ENCODE measurements around the gene MPHOSPH6.

DNA sequence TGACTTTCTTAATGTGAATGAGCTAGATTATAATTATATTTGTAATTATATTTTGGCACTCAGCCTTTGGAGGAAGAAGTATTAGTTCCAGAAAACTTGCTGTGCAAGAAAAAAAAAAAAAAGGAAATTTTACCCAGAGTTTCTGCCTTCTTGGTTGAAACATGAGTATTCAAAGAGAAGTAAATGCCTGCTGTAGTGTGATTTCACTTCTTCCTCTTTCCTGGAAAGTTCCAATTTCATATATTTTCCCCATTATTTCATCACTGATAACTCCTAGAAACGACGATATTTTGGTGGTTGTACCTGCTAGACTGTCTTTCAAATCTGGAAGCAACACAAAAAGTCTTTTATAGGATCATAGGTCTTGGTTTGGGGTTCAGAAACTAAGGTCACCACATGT is 20.4 kb upstream of the MPHOSPH6 start:
- TF ChIP-seq, protein P1, sequence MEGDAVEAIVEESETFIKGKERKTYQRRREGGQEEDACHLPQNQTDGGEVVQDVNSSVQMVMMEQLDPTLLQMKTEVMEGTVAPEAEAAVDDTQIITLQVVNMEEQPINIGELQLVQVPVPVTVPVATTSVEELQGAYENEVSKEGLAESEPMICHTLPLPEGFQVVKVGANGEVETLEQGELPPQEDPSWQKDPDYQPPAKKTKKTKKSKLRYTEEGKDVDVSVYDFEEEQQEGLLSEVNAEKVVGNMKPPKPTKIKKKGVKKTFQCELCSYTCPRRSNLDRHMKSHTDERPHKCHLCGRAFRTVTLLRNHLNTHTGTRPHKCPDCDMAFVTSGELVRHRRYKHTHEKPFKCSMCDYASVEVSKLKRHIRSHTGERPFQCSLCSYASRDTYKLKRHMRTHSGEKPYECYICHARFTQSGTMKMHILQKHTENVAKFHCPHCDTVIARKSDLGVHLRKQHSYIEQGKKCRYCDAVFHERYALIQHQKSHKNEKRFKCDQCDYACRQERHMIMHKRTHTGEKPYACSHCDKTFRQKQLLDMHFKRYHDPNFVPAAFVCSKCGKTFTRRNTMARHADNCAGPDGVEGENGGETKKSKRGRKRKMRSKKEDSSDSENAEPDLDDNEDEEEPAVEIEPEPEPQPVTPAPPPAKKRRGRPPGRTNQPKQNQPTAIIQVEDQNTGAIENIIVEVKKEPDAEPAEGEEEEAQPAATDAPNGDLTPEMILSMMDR (IDR thresholded peaks at IDR 0.05; ENCODE audit: low read depth, low read length, poor library complexity, severe bottlenecking) = no peak
- TF ChIP-seq EZH2phosphoT487 (IDR thresholded peaks at IDR 0.05; ENCODE audit: borderline replicate concordance, low read length) = no peak
